Activated effector memory CD4-positive, alpha-beta T cell treated with Interleukin-2 at 50 U/mL for 16 hours (primary cell): ENCODE measurements around the gene RLN3.
"Not testable (repeated sequence)": the region's sequence is repeated elsewhere in the genome, so short reads cannot be mapped to it uniquely, and the experiment has no call there.

Experiments
- DNase-seq: peaks from one replicate; pipeline ENCODE4 v3.0.0-alpha.2; 2020

RLN3 gene

DNA sequence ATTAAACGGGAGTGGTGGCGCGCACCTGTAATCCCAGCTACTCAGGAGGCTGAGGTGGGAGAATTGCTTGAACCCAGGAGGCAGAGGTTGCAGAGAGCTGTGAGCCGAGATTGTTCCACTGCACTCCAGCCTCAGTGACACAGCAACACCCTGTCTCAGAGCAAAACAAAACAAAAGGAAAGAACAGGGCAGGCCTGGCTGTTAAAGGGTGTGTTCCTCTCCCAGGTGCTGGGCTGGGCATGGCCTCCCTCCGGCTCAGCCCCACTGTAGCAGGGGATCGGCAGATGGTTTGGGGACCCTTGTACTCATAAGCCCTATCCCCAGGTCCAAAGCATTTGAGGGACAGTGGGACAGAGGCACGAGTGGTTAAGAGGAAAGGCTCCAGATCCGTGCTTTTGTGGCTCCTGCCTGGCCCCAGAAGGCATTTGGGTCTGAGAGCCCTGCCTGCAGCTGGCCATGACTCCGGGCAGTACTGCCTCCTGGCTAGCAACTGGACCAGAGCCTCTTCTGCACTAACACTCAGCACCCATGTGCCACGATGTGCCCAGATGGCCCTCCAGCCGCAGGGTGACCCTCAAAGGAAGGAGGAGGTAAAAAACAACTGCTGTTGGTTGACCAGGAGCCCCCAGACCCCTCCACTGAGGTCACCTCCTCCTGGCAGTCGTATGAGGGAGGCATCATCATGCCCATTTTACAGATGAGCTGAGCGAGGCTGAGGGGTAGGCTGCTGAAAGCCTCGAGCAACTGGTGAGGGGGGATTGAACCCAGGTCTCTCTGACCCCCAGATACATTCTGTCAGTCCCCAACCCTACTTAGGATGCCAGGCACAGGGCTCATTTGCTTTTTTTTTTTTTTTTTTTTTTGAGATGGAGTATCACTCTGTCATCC, 31.8 kb upstream of the RLN3 start:
- no peak for DNase-seq

DNA sequence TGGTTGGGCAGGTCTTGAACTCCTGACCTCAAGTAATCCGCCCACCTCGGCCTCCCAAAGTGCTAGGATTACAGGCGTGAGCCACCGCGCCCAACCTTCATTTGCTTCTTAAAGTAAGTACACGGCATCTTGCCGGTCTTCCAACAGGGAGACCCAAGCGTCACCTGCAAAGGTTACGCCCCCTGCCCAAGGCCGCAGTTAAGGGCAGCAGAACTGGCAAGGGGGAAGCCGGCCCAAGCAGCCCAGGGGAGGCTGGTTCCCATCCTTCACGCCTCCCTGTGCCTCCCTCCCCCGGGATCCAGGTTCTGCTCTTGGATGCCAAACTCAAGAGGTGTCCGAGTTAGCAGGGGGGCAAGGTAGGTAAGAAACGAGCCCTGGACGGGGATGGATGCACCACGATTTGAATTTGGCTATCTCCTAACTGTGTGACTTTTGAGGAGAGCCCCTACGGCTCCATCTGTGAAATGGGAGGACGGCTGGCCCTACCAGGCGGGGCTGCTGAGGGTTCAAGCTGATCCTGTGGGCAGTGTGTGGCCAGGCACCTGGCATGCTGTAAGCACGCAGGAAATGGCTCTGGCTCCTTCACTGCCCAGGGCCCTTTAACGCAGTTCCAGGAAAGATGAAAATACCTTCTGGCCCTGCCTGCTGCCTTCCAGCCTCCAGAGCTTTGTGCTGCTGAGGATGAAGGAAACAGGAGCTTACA, 30.9 kb upstream of the RLN3 start:
- DNase-seq = no peak

DNA sequence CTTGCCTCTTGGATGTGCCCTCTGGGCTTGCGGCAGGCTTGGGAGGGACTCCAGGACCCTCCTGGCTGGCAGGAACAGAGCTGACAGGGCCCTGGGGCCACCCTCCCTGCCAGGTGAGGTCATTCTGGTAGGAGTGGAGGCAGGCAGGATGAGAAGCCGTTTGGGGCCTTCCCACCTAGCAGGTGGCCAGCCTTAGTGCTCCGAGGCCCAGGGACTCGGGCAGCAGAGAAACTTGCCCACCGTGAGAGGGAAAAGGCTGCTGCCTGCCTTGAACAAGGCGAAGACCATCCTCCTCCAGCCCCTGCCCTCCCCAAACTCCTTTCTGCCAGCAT, 30.4 kb upstream of the RLN3 start:
- no peak for DNase-seq

DNA sequence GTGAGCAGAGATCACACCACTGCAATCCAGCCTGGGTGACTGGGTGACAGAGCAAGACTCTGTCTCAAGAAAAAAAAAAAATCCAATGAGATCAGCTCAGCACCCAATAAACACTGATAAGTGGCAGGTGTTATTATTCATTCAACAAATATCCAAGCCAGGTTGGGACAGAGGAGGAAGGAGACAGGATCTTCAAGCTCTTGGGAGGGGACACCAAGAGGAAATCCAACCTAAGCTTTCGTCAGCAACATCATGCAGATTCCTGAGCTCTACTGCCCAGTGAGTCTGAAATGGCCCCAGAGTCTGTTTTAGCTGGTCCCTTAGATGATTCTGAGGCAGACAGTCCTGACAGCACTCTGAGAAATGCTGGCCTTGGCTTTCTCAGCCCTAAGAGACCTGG, 29.5 kb upstream of the RLN3 start:
- no peak for DNase-seq

DNA sequence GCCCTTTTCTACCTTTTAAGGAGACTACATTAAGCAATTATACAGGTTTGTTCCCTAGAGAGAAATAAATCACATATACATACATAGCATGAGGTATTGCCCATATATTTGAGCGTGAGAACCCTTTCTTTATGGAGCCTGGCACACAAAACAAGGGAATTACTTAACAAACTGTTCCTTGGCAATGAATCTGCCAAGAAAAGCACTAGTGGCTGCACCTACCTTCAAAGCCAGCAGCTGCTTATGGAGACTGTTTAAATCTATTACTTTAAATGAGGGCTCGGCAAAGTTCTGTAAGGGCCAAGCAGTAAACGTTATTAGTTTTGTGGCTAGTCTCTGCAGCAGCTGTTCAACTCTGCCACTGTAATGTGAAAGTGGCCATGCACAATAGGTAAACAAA, 28.9 kb upstream of the RLN3 start:
- DNase-seq = no peak

DNA sequence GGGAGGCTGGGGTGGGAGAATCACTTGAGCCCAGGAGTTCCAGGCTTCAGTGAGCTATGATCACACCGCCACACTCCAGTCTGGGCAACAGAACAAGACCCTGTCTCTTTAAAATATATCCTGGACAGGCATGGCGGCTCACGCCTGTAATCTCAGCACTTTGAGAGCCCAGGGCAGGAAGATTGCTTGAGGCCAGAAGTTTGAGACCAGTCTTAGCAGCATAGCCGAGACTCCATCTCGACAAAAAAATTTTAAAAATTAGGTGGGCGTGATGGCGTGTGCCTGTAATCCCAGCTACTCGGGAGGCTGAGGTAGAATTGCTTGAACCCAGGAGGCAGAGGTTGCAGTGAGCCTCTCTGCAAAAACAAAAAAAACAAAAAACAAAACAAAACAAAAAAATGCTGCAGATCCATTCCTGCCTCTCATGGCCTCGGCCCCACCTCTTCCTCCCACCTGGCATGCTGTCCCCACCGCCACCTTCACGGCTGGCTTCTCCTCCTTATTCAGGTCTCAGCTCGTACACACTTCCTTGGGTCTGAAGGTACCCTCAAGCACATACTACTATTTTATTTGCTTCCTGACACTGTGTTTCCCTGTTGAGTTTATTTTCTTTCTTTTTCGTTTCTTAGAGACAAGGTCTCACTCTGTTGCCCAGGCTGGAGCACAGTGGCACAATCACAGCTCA, 27.1 kb upstream of the RLN3 start:
- no peak for DNase-seq

DNA sequence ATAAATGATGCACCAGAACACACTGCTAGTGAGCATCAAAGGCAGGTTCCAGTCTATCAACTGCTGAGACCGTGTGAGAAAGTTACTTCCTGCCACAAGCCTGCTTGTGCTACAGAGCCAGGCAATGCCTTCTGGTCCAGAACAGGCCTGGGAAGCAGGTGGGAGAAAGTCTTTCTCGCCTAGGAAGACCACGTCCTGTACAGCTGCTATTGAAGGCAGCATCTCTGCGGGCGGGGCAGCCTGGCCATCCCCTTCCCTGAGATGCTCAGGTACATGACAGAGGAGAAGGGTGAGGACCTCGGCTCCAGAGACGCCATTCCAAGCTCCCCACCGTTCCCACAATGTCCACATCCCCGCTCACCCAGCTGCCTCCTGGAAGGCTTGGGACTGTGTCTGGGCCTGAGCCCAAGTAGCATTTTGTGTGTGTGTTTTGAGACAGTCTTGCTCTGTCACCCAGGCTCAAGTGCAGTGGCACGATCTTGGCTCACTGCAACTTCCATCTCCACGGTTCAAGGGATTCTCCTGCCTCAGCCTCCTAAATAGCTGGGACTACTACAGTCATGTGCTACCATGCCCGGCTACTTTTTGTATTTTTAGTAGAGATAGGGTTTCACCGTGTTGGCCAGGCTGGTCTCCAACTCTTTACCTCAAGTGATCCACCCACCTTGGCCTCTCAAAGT, 25.2 kb upstream of the RLN3 start:
- no peak for DNase-seq

DNA sequence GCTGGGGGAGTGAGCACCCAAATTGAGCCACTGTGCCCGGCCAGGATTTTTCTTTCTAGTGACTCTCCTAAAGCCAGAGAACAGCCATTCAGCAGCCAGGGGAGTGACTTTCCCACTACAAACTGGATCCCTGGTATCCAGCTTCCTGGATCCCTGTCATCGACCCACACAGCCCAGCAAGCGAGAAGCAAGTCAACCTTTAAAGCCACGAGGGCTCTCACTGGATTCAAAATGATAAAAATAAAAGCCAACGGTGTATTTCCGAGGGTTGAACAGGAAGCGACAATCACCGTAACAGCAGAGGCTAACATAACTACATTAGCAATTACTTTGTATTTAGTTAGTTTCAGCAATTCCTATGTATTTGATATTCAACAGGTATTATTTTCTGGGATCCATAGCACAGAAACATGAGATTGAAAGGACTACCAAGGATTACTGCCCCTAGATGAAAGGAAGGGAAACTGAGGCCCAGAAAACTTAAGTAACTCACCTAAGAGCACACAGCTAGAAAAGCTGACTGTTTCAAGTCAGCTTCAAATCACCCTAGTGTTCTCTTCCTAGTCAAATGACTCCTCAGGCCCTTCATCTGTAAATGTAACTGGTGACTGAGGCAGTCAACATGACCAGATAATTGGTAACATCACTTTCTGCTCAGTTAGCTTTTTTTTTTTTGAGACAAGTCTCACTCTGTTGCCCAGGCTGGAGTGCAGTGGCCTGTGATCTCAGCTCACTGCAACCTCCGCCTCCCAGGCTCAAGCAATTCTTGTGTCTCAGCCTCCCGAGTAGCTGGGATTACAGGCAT, 24.5 kb upstream of the RLN3 start:
- no peak for DNase-seq

DNA sequence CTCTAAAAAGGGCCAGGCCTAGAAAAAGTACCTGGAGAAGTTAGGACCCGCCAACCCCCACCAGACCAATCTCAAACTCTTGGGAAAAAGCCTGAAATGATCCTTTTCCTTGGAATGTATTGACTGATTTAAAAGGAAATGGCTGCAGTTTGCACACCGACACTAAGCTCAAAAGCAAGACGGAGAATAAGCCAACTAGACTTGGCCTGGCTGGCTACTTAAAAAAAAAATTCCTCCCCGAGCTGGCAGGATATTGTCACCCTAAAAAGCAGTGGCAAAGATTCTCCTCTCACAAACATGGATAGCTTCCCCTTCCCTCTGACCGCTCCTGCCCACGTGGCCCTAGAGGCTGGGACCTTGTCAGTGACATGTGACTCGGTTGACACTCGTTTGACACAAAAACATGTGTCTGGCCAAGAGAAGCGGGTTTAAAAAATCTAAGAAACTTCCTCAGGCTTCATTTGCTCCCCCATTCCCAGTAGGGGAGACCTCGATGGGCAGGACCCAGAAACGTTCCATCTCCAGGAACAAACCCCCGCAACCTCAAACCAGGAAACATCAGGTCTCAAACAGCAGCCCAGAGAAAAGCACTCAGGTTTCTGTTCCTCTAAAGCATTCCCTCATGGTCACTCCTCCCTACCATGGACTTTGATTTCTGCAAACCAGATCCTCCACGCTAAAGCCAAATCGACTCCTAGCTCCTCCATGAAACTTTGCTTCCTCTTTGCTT, 23.2 kb upstream of the RLN3 start:
- DNase-seq = no peak

DNA sequence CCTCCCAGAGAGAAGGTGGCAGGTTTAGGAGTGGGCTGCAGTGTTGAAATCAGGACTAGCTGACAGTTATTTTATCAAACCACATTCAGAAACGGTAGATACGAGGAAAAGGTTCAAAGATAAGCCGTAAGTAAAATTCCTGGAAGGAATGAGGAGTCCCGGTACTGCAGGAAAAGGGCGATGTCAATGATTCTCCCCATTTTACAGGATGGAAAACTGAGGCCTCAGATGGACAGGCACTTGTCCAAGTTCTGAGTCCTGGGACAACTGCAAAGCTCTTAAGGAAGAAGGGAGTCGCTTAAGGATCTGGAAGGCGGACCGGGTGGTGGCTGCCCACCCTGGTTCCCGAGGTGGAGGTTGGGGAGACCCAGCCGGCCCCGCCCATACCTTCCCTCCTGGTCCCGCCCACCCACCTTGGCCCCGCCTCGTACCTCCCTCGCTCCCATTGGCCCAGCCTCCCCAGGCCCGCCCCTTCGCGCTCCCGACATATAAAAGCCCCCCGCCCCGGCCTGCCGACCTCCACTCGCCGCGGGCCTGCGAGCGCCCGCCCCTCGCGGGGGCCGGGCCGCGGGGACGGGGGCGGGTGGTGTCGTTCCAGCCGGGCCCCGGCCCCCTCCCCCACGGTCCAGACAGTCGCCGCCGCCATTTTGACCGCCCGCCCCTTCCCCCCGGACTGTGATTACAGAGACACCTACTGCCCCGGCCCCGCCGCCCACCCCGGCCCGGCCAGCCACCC, 22.4 kb upstream of the RLN3 start:
- DNase-seq = peak; percentile 84

DNA sequence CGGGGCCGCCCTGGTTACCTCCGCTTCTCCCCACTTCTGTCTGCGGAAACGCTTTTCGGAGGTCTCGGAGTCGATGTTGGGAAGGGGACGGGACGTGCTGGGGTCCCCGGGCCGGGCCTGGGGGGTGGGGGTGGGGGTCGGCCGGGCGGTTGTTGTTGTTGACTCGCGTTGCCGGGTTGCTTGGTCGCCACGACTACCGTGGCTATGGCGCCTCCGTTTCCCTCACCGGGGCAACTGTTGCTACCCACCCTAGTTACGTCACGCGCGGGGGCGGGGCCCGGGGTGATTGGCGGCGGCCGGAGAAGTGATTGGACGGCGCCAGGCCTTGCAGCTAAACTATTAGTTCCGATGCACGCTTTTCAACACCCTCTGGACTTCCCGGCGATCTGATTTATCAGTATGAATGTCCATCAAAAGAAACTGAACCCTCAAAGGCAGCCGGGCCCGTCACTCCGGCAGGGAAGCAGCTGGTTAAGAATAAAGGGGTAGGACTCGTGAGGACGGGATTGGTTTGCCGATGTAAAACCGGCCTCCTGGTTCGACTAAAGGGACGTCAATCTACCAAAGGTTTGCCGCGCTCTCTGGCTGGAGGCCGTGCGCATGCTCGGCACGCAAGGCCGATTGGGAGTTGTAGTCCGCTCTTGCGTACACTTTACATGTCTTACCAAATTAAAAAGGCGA, 21.7 kb upstream of the RLN3 start, which contains the start of gene RFX1:
Gene RFX1, minus strand, starts transcription at position 236 of the 681 bp plus-strand sequence. CDS start 12,477 bp downstream, outside the sequence.
- peak; percentile 99 for DNase-seq

DNA sequence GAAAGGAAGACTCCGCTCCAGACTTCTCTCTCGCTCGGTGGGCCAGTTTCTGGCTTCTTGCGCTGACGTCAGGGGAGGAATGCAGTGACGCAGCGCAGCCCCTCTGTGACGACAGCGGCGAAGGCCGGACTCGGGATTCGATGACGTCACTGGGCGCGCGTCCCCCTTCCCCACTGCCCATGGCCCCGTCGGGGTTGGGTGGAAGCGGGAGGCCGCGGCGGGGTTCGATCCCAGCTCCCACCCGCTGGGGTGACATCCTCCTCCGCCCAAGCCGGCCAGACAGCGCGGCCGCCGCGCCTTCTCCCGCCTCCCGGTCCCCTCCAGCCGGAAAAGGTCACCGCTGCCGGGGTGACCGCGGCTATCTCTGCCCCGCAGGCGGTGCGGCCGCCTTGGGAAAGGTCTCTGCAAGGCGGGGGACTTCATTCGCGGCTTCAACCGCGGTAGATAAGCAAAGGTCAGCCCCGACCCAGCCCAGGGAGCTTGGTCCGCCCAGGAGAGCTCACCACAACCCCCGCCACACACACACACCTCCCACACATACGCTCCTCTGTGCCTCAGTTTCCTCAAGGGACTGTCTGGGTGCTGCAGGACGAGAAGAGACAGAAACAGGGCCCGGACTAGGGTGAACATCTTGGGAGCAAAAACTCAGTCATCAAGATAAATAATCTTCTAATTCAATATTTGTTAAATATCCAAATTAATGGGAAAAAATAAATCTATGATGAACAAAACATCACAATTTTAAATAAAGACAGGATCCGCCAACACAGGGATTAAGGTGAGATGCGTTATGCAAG, 21.0 kb upstream of the RLN3 start:
- DNase-seq = no peak

DNA sequence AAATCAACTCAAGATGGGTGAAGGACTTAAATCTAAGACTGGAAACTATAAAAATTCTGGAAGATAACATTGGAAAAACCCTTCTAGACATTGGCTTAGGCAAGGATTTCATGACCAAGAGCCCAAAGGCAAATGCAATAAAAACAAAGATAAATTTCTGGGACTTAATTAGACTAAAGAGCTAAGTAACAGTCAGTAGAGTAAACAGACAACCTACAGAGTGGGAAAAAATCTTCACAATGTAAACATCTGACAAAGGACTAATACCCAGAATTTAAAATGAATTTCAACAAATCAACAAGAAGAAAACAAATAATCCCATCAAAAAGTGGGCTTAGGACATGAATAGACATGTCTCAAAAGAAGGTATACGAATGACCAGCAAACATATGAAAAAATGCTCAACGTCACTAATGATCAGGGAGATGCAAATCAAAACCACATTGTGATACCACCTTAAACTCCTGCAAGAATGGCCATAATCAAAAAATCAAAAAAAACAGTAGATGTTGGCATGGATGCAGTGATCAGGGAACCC, 15.5 kb upstream of the RLN3 start:
- no peak for DNase-seq

DNA sequence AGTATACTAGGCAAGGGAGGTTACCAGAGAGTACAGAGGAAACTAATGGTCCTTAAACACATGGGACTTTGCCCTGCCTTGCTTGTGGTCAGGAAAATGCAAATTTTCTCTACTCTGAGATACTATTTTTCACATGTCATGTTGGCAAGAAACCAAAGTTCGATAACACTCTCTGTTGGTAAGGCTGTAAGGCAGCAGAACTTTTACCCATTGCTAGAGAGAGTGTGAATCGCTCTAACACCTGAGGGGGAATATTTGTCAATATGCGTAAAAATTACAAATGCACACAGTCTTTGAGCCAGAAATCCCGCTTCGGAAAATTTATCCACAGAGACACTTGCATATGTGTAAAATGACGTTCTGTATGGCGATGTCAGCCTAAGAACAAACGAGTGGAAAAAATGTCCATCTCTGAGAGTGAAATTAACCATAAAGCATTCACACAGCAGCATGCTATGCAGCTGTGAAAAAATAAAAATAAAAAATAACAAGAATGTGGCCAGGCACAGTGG, 12.4 kb upstream of the RLN3 start:
- no peak for DNase-seq

DNA sequence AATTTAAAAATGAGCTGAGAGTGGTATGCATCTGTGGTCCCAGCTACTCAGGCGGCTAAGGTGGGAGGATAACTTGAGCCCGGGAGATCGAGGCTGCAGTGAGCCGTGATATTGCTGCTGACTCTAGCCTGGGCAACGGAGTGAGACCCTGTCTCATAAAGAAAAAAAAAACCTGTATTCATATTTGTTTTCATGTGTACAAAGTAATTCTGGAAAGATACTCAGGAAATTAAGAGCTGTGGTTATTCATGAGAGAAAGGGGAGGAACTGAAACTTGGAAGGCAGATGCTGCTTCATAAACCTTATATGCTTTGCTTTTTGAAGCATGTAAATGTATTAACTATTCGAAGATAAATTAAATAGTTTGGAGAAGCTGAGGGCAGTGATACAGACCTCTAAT, 8.8 kb upstream of the RLN3 start:
- no peak for DNase-seq

DNA sequence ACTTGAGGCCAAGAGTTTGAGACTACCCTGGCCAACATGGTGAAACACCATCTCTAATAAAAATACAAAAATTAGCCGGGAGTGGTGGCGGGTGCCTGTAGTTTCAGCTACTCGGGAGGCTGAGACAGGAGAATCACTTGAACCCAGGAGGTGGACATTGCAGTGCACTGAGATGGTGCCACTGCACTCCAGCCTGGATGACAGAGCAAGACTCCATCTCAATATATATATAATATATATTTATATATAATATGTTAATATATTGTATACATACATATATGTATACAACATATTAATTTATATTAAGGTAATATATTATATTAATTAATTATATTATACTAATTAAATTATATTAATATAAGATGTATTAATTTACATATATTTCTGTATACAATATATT, 8.2 kb upstream of the RLN3 start:
- not testable (repeated sequence) for DNase-seq

DNA sequence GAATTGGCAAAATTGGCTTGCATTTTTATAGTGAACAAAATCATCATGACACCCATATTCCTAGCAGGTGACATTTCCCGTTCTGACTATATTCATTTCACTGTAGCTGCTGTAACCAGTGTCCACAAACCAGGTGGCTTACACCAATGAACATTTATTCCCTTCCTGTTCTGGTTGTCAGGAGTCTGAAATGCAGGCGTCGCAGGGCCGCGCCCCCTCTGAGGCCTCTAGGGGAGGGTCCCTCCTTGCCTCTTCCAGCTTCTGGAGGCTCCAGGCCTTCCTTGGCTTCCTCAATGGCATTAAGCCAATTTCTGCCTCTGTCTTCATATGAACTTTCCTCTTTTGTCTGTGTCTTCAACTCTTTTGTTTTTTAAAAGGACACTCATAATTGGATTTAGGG, 6.5 kb upstream of the RLN3 start:
- DNase-seq = no peak

DNA sequence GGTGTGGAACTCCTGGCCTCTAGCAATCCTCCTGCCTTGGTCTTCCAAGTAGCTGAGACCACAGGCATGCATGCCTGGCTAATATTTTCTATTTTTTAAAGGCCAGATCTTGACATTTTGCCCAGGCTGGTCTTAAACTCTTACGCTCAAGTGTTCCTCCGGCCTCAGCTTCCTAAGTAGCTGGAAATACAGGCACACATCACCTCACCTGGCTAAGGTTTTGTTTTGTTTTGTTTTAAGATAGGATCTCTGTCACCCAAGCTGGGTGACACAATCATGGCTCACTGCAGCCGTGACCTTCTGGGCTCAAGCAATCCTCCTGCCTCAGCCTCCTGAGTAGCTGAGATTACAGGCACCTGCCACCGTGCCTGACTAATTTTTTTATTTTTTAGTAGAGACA, 5.5 kb upstream of the RLN3 start:
- no peak for DNase-seq
